ELF-1 (cell line): ENCODE data around the gene KBTBD6.
A peak's percentile ranks its signal among the peaks of the same experiment; 100 is the strongest.
"Not testable (repeated sequence)": the region's sequence is repeated elsewhere in the genome, so short reads cannot be mapped to it uniquely, and the experiment has no call there.

ENCODE experiments used
- DNase-seq: peaks from one replicate; pipeline ENCODE4 v3.0.0-alpha.2; 2016; ENCODE audit warnings: low read depth, low spot score

Gene KBTBD6

DNA sequence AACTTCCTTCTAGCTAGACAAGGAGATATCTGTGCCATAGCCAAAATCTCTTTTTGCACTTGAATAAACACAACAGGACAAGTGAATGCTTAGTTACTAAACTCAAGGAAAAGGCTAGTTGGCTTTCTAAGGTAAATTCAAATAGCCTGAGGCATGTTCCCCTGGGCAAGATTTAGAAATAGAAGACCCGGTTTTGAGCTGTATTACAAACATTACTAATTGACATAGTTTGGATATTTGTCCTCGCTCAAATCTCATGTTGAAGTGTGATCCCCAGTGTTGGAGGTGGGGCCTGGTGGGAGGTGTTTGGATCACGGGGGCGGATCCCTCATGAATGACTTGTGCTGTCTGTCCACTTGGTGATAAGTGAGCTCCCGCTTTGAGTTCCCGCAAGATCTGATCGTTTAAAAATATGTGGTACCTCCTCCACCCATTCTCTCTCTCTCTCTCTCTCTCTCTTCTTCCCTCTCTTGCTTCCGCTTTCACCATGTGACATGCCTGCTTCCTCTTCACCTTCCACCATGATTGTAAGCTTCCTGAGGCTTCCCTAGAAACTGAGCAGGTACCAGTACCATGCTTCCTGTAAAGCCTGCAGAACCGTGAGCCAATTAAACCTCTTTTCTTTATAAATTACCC lies 3.9 kb upstream of the KBTBD6 start:
- DNase-seq = no peak

DNA sequence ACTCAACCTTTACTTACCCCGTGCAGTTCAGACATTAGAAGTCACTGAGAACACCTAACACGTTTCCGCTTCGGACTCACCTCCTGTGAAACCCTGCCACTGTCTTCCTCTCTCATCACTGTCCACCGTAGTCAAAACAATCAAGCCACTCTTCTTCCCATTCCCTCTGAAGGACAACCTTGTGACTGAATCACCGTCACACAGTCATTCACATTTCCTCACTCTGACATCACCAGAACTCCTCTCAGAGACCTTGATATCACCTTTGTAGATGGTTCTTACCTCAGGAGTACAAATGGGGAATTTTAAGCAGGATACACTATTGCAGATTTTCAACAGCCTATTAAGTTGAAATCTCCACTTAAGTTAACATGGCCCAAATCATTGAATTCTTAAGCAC lies 1.3 kb upstream of the KBTBD6 start:
- DNase-seq = no peak

DNA sequence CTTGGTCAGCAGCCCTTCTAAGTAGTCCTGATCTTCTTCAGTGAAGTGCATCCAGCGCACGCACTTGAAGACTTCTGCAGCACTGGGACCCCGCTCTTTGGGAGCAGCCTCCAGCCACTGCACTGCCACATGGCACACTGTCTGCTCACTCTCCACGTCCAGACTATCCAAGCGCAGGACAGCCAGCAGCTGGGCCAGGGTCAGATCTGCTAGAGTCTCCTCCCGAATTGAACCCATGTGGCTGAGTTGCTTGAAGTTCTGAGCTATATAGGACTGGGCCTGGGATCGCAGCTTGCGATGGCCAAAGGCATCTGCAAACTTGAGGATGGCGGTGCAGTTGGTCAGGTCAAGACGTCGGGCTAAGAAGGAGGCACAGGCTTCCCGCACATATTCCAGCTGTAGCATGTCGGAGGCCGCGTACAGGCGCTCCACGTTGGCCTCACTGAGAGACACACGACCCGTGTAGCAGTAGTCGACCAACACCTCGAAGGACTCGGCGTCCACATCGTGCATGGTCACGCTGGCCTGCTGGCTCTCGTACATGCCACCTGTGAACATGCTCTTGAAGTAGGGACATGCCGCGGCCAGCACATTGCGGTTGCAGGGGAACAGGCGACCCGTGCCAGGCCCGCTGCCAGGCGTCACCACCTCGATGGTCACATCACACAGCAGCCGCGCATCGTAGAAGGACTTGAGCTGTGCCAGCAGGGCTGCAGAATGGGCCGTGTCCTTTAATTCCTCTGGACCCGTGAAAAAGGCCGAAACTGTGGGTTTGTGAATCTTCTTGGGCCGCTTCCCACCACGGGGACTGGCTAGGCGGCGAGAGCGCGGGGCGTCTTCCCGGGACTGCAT lies 716 bp downstream of the KBTBD6 start:
- not testable (repeated sequence) for DNase-seq

DNA sequence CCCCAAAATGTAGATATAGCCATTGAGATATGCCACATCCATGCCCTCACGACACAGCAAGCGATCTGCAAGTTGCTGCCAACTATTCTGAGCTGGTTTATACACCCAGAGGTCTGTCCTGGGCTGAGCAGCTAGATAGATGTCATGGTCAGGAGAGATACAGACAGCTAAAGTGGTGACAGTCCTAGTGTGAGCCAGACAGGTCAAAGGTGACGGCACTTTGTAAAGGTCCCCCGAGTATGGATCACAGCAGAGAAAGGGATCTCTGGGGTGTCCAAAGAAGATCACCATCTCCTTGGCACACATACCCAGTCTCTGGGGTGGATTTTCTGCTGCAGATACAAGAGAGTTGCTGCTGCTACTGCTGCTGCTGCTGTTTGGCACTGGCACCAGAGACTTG lies 1.4 kb downstream of the KBTBD6 start:
- DNase-seq = not testable (repeated sequence)

DNA sequence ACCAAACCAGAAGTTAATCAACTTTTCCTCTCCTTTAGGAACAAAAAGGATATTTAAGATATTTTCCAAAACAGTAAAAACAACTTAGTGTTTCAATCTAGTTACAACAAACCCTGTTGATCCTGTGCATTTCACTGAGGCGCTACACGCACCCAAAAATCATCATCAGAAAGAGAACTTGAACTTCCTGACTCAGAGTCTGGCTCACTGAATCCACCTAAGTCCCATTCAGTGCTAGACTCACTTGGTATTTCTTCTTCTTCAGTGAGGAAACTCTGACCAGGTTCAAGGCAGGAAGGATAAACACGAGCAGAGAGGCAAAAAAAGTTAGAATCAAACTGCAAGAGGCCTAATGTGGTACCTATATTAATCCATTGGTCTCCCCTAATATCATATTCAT lies 2.2 kb downstream of the KBTBD6 start:
- DNase-seq = no peak

DNA sequence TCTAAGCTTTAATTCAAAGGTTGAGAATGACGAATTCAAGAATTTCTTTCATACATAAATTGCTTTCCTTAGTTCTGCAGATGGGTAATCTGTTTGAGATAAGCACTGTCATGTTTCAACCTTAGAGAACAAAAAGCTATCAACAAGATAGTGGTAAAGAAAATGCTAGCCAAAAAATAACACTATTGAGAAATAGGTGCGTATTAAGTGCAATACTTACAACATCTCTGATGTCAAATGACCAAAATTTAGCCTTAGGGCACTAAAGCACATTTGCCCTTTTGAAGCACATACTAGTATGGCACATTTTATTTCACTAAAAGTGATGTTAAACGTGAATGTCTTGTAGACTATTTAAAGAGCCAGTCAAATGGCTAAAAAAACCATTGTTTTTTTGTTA lies 4.9 kb downstream of the KBTBD6 start:
- no peak for DNase-seq

DNA sequence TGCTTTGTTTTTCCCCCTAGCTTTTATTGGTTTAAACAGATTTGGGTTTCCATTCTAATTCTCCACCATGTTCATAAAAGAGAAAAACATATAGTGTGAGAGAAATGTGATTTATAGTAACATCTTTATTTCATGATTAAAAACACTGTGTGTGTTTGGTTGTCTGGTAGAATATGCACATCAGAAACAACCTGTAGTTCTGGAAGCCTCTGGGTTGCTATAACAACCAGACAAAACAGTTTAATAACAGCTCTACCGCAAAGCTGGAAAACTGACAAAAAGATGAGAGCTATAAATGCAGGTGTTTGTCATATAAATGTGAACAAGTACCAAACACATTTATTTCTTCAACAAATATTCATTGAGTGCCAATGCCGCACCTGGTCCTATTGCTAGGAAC lies 9.8 kb downstream of the KBTBD6 start:
- DNase-seq = no peak

DNA sequence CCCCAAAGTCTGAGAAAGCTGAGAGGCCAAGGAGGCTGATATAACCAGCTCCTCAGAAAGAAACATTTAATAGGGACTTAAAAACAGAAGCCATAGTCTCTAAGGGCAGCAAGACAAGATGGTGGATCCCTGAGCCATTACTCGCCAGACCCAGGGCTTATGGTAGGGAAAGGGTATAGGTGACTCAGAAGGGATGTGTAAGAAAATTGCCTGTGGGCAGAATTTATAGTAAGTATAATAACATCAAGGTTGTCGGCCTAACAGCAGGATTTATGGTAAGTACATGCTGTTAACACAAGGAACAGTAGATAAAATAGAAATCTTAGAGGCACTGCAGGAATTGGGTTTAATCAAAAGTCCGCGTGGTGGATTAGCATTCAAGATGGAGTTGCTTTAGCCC lies 14.7 kb downstream of the KBTBD6 start:
- DNase-seq = no peak

DNA sequence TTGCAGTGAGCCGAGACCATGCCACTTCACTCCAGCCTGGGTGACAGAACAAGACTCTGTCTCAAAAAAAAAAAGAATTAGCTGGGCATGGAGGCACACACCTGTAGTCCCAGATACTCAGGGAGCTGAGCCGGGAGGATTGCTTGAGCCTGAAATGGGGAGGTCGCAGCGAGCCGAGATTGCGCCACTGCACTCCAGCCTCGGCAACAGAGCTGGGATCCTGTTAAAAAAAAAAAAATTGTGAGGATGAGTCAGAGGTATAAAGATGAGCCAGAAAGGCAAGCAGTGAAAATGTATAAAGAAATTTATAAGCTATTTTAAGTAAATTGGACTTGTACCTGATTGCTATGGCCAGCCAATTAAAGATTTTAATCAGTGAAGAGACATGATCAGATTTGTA lies 21.1 kb downstream of the KBTBD6 start:
- DNase-seq = no peak

DNA sequence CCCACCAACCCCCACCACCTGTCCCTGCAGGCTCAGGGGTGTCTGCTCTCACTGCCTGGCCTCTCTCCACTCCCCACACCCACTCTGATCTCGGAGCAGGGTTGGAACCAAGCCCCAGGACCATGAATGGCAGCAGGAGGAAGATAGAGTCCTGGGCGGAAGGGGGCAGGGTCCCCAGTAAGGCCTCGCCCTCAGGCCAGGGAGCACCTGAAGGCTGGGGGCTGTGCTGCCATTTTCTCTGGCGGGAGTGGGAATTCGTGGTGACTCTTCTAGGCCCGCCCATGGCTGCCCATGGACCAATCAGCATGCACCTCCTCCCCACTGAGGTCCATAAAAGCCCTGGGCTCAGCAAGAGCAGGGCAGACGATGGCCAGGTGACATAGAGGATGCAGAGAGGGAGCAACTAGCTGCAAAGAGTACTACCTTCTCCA lies 25.0 kb downstream of the KBTBD6 start:
- no peak for DNase-seq

DNA sequence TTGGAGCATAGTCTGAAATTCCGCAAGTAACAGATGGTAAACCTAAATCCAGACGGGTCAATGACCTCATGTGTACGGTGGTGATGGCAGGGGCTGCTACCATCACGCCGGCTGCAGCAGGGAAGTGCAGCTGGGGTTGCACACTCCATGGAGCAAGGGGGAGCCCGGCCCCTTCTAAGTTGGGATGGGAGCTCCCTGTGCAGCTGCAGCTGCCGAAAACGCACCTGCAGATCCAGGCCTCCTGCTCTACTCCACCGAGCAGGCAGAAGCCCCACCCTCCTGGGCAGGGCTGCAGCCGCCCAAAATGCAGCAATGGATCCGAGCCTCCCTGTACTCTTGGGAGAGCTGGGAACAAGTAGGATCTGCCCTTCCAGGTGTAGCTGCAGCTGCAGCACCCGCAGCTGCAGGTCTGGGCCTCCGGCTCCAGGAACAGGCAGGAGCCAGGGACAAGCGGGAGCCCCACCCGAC lies 25.5 kb downstream of the KBTBD6 start:
- no peak for DNase-seq

DNA sequence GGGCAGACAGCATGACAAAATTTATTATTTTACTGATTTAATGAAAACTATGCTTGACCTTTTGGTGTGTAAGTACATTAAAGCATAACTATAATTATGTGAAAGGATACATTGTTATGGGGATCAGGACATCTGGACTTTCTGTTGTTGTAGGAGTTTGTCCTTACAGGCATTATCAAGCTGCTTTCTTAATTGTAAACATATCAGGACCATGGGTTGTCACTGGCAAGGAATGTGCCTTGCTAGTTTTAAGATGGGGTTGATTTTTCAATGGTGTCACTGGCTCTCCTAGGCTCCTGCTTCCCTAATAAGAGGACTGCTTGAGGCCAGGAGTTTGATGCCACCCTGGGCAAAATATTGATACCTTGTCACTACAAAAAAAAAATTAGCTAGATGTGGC lies 32.6 kb downstream of the KBTBD6 start:
- no peak for DNase-seq

DNA sequence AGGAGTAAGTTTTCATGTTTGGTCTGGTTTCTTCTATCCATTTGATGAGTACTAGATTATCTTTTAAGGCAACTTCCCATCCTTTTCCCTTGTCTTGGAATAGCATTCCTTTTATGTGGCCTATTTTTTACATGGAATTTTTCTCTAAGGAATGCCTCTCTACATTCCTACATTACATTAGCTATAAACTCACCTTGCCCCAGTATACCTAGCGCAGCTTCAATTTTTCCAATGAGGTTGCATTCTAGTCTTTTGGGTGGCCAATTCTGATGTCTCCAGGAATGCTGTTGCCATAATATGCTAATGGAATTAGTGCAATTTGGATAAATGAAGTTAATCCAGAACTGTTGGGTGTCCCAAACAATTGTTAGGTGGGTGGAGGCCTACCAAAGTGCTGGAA lies 33.8 kb downstream of the KBTBD6 start:
- no peak for DNase-seq

DNA sequence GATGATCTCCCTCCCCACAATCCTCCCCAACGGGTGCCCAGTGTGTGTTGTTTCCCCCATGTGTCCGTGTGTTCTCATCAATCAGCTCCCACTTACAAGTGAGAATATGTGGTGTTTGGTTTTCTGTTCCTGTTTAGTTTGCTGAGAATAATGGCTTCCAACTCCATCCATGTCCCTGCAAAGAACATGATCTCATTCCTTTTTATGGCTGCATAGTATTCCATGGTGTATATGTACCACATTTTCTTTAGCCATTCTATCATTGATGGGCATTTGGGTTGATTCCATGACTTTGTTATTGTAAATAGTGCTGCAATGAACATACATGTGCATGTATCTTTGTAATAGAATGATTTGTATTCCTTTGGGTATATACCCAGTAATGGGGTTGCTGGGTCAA lies 36.9 kb downstream of the KBTBD6 start:
- not testable (repeated sequence) for DNase-seq

DNA sequence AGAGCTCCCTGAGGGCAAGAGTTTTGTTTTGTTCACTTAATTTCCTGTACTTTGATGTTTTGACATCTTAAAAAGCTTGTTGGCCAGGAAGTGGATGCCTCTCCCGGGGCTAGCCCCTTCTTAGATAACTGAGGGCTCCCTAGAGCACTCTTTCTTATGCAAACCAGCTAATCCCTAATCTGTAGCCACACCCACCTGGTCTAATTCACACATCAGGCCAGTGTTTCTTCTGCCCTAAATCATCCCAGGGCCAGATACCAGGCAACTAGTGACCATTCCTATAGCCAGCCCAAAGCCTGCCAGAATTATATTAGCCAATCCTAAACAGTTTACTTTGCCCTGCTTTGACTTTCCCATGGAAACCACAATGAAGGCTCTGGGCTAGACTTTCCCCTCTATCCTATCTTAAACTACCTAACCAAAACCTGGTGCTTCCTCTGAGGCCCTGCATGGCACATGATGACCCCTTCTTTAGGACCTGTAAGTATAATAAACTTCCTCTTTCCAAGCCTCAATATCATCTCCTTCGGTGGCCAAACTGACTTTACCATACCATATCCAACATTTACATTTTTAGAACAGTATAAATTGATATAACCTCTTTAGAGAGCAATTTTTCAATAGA lies 46.5 kb downstream of the KBTBD6 start:
- DNase-seq = peak; percentile 90

DNA sequence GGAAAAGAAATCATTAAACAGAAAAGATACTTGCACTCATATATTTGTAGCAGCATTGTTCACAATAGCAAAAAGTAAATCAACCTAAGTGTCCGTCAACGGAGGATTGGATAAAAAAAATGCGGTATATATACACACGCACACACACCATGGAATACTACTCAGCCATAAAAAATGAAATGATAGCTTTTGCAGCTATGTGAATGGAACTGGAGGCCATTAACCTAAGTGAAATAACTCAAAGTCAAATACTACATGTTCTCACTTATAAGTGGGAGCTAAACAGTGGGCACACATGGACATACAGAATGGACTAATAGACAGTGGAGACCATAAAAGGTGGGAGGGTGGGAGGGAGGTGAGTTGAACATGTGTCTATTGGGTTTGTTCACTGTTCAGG lies 52.9 kb downstream of the KBTBD6 start:
- no peak for DNase-seq
